Endodermal cell (in vitro differentiated cells): ENCODE data around the gene CDK4. TPM values are rescaled to one million over a fixed set of nuclear protein-coding genes. Genes with fewer than 3 reads are reported as not detected.

Experiments
- DNase-seq: peaks from one replicate; pipeline ENCODE4 v3.0.0-alpha.2; 2017
- H3K27ac ChIP-seq: 2 replicates; pipeline ENCODE4 v1.5.1; 2013; ENCODE audit warnings: mild to moderate bottlenecking, low read depth, low read length, moderate library complexity
- H3K27me3 ChIP-seq: 2 replicates; pipeline ENCODE4 v1.6.1; 2013; ENCODE audit warnings: mild to moderate bottlenecking, low read length, moderate library complexity; ENCODE audit not compliant: insufficient read depth, control insufficient read depth, poor library complexity, severe bottlenecking
- H3K36me3 ChIP-seq: 2 replicates; pipeline ENCODE4 v1.7.0; 2013; ENCODE audit warnings: mild to moderate bottlenecking, low read length, moderate library complexity; ENCODE audit not compliant: control insufficient read depth, insufficient read depth
- H3K4me1 ChIP-seq: one replicate; pipeline ENCODE4 v1.7.0; 2013; ENCODE audit warnings: low read length; ENCODE audit not compliant: control insufficient read depth, insufficient read depth
- H3K4me3 ChIP-seq: 2 replicates; pipeline ENCODE4 v1.5.1; 2013; ENCODE audit warnings: mild to moderate bottlenecking, low read length, moderate library complexity
- H3K9ac ChIP-seq: 2 replicates; pipeline ENCODE4 v1.6.1; 2013; ENCODE audit warnings: mild to moderate bottlenecking, low read length, moderate library complexity; ENCODE audit not compliant: poor library complexity, severe bottlenecking; ENCODE audit errors: extremely low read depth
- H3K9me3 ChIP-seq: 2 replicates; pipeline ENCODE4 v1.6.1; 2013; ENCODE audit warnings: mild to moderate bottlenecking, low read length, moderate library complexity; ENCODE audit not compliant: control insufficient read depth
- H3K27ac Mint-ChIP-seq: 2 replicates; pipeline ENCODE4 v1.8.0; 2020; ENCODE audit warnings: mixed read lengths
- H3K27me3 Mint-ChIP-seq: 2 replicates; pipeline ENCODE4 v1.8.0; 2021; ENCODE audit warnings: mild to moderate bottlenecking, mixed read lengths; ENCODE audit not compliant: insufficient read depth
- H3K36me3 Mint-ChIP-seq: 2 replicates; pipeline ENCODE4 v1.8.0; 2020; ENCODE audit warnings: low read depth, mixed read lengths
- H3K4me1 Mint-ChIP-seq: 2 replicates; pipeline ENCODE4 v1.8.0; 2020; ENCODE audit warnings: mixed read lengths
- H3K4me3 Mint-ChIP-seq: 2 replicates; pipeline ENCODE4 v1.8.0; 2020; ENCODE audit warnings: mild to moderate bottlenecking, moderate library complexity, mixed read lengths
- H3K9me3 Mint-ChIP-seq: 2 replicates; pipeline ENCODE4 v1.8.0; 2020; ENCODE audit warnings: mild to moderate bottlenecking, mixed read lengths
- CTCF ChIP-seq: fragments of 200-600 bp; sonication (generic); conservative IDR thresholded peaks from 2 replicates; pipeline ENCODE4 v1.5.0; 2021; ENCODE audit warnings: antibody characterized with exemption, mild to moderate bottlenecking
- WGBS, 2 experiments: methylation state at CpG; one replicate each; pipeline versions ENCODE4 v1.1.5 to v1.1.7; 2013; ENCODE audit warnings: missing lambda C conversion rate in 2 of 2, mixed read lengths in 1 of 2; ENCODE audit not compliant: insufficient coverage in 1 of 2, insufficient read length in 1 of 2; 5-methylcytosine and 5-hydroxymethylcytosine counted together
- total RNA-seq, 2 donors: library from RNA; stranded (reverse); fragmentation: NEBNext Ultra II Directional in 1 of 2; extraction: Animal tissue kit (Norgen Biotek cat#: 25700) in 1 of 2; gene quantifications; 2 replicates in 1 of 2; 3 replicates in 1 of 2; pipeline ENCODE4 v1.2.1, GENCODE V29; 2021

The CDK4 gene
- total RNA-seq, 2 donors from 2014 or later: 144 to 186 TPM

DNA sequence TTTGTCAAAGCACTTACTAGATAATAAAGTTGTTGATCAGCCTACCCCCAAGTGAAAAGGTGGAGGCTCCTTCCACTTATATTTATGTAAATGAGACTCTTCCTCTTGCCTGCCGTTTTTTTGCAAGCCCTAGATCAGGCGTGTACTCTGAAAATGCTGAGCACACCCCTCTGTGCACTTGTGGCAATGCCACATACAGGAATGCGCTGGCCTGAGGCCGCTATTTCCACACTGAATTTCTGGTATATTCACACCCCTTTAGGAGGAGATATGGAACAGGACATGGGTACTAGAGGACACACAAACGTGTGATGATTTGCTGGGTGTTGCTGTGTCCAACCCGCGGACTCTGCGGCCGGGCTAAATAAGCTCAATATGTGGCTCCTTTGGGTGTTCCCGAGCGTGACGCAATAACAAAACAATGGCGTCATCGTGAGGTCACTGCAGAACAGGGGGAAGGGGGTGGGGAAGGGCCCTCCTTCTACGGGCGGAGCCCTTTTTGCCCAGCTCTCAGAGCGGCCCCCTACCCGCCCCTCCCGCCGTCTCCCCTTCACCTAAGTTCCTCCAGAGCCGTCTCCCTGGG lies 7.8 kb downstream of the CDK4 start:
- peaks cover 3% of the 10 kb centered on the region for H3K9me3 Mint-ChIP-seq
- H3K27me3 ChIP-seq: peaks cover 50% of the 10 kb centered on the region
- DNase-seq: no peak
- H3K4me1 Mint-ChIP-seq: peaks cover 5% of the 10 kb centered on the region
- 31 to 53% methylated on average over 14 to 21 of the region's 21 CpGs for WGBS, 2 experiments
- peaks cover 31% of the 10 kb centered on the region for H3K36me3 Mint-ChIP-seq
- no peak for TF ChIP-seq CTCF
- H3K27ac ChIP-seq: peak overlapping the region; percentile 96
- peak overlapping the region; percentile 97 for H3K4me3 ChIP-seq
- H3K4me3 Mint-ChIP-seq: peak overlapping the region; percentile 94
- H3K9ac ChIP-seq: peak overlapping the region; percentile 97
- H3K27me3 Mint-ChIP-seq: peaks cover 49% of the 10 kb centered on the region
- peaks cover 32% of the 10 kb centered on the region for H3K36me3 ChIP-seq
- H3K27ac Mint-ChIP-seq: peak overlapping the region; percentile 99
- no peaks in the 10 kb centered on the region for H3K9me3 ChIP-seq
- H3K4me1 ChIP-seq: no peaks in the 10 kb centered on the region

DNA sequence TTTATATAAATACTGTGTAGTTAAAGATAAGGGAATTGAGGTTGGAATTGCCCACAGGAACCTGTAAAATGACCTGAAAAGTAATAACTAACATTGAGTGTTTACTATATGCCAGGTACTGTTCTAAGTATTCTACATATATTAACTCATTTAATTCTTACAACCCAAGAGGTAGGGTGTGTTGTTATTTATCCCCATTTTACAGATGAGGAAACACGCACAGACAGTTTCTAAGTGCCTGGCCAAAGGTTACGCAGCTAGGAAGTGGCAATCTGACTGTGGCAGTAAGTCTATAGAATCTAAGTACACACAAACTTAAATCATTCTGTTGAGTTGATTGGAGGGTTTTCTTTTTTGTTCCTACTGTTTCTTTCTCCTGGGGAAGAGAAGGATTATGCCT lies 8.3 kb downstream of the CDK4 start:
- TF ChIP-seq CTCF: no peak
- H3K27me3 Mint-ChIP-seq: peaks cover 54% of the 10 kb centered on the region
- DNase-seq: no peak
- Histone ChIP-seq H3K9me3 (no peaks in the 10 kb centered on the region), H3K4me3 (no peak overlapping the region), H3K9ac (no peak overlapping the region), H3K27me3 (peaks cover 55% of the 10 kb centered on the region), H3K27ac (no peak overlapping the region), H3K4me1 (no peaks in the 10 kb centered on the region), H3K36me3 (peaks cover 27% of the 10 kb centered on the region)
- H3K9me3 Mint-ChIP-seq: peaks cover 3% of the 10 kb centered on the region
- peaks cover 26% of the 10 kb centered on the region for H3K36me3 Mint-ChIP-seq
- peak overlapping the region; percentile 94 for H3K4me3 Mint-ChIP-seq
- H3K27ac Mint-ChIP-seq: no peak overlapping the region
- WGBS, 2 experiments: 100% methylated on average over 1 of the region's 2 CpGs; no CpG with 5 or more reads in 1 of the 2 experiments
- H3K4me1 Mint-ChIP-seq: peaks cover 7% of the 10 kb centered on the region

- no peaks in the 10 kb centered on the region for H3K9me3 ChIP-seq
- no peak overlapping the region for H3K27ac ChIP-seq
- peaks cover 3% of the 10 kb centered on the region for H3K9me3 Mint-ChIP-seq
- peaks cover 65% of the 10 kb centered on the region for H3K27me3 Mint-ChIP-seq
- H3K4me3 ChIP-seq: no peak overlapping the region
- no peak overlapping the region for H3K4me3 Mint-ChIP-seq
- peak; percentile 84 for DNase-seq
- H3K4me1 ChIP-seq: no peaks in the 10 kb centered on the region
- peaks cover 72% of the 10 kb centered on the region for H3K27me3 ChIP-seq
- peaks cover 11% of the 10 kb centered on the region for H3K36me3 Mint-ChIP-seq
- peaks cover 10% of the 10 kb centered on the region for H3K36me3 ChIP-seq
- peaks cover 7% of the 10 kb centered on the region for H3K4me1 Mint-ChIP-seq
- no peak overlapping the region for H3K27ac Mint-ChIP-seq
- peak; percentile 39 for TF ChIP-seq CTCF
- 66 to 68% methylated on average over 12 to 14 of the region's 14 CpGs for WGBS, 2 experiments
- H3K9ac ChIP-seq: no peak overlapping the region
These were observed 10.0 kb downstream of the CDK4 start for GRCh38 chr12:57741844-57742738.
